Liver (tissue), 9 donors: ENCODE results near the gene LUZP4. TPM values are rescaled to one million over a fixed set of nuclear protein-coding genes. Genes with fewer than 3 reads are reported as not detected.
"Not testable (repeated sequence)": the region's sequence is repeated elsewhere in the genome, so short reads cannot be mapped to it uniquely, and the experiment has no call there.

Experiments used
- DNase-seq: peaks from one replicate; pipeline ENCODE4 v3.0.0-alpha.2; 2017; ENCODE audit warnings: low spot score
- H3K27ac ChIP-seq, 2 donors: one replicate each; pipeline ENCODE4 v1.7.0; 2013; ENCODE audit warnings: inconsistent platforms in 2 of 2, low read length in 2 of 2, control low read depth in 1 of 2, low read depth in 1 of 2, mild to moderate bottlenecking in 1 of 2
- H3K27me3 ChIP-seq, 4 donors: one replicate each; pipeline versions ENCODE4 v1.6.1 to v1.7.0; 2013; ENCODE audit warnings: low read length in 3 of 4, inconsistent platforms in 1 of 4, mild to moderate bottlenecking in 1 of 4, moderate library complexity in 1 of 4; ENCODE audit not compliant: control insufficient read depth in 4 of 4, insufficient read depth in 4 of 4
- H3K36me3 ChIP-seq, 4 donors: one replicate each; pipeline versions ENCODE4 v1.6.1 to v1.7.0; 2013; ENCODE audit warnings: low read length in 3 of 4, mild to moderate bottlenecking in 3 of 4, low read depth in 1 of 4, moderate library complexity in 1 of 4; ENCODE audit not compliant: control insufficient read depth in 4 of 4, insufficient read depth in 3 of 4
- H3K4me1 ChIP-seq, 4 donors: one replicate each; pipeline versions ENCODE4 v1.6.1 to v1.7.0; 2013; ENCODE audit warnings: low read length in 3 of 4, mild to moderate bottlenecking in 3 of 4, moderate library complexity in 1 of 4; ENCODE audit not compliant: control insufficient read depth in 4 of 4, insufficient read depth in 4 of 4
- H3K4me3 ChIP-seq, 3 donors: one replicate each; pipeline versions ENCODE4 v1.6.1 to v1.7.0; 2013; ENCODE audit warnings: low read length in 3 of 3, control low read depth in 1 of 3, low read depth in 1 of 3, mild to moderate bottlenecking in 1 of 3
- H3K9ac ChIP-seq, 2 donors: one replicate each; pipeline ENCODE4 v1.7.0; 2013; ENCODE audit warnings: low read length in 2 of 2, mild to moderate bottlenecking in 2 of 2, moderate library complexity in 2 of 2, control low read depth in 1 of 2, low read depth in 1 of 2
- H3K9me3 ChIP-seq, 4 donors: one replicate each; pipeline versions ENCODE4 v1.6.1 to v1.7.0; 2013; ENCODE audit warnings: low read length in 3 of 4; ENCODE audit not compliant: control insufficient read depth in 4 of 4
- ATF3 ChIP-seq: IDR thresholded peaks from 2 replicates; pipeline ENCODE4 v1.6.1; 2016; ENCODE audit warnings: antibody characterized with exemption
- FOXA2 ChIP-seq: IDR thresholded peaks from 2 replicates; pipeline ENCODE4 v1.6.1; 2016; ENCODE audit warnings: antibody characterized with exemption
- HNF4A ChIP-seq, 2 donors: conservative IDR thresholded peaks; 2 replicates each; pipeline ENCODE4 v1.6.1; 2016; ENCODE audit warnings: antibody characterized with exemption in 2 of 2, mild to moderate bottlenecking in 2 of 2
- JUND ChIP-seq, 2 donors: IDR thresholded peaks; 2 replicates each; pipeline ENCODE4 v1.6.1; 2016; ENCODE audit warnings: antibody characterized with exemption in 2 of 2
- MAX ChIP-seq: IDR thresholded peaks from 2 replicates; pipeline ENCODE4 v1.6.1; 2016; ENCODE audit warnings: antibody characterized with exemption
- NR2F2 ChIP-seq: IDR thresholded peaks from 2 replicates; pipeline ENCODE4 v1.6.1; 2016; ENCODE audit warnings: antibody characterized with exemption
- RXRA ChIP-seq, 2 donors: IDR thresholded peaks; 2 replicates each; pipeline ENCODE4 v1.6.1; 2017 to 2018; ENCODE audit warnings: antibody characterized with exemption in 2 of 2, mild to moderate bottlenecking in 1 of 2
- SP1 ChIP-seq: IDR thresholded peaks from 2 replicates; pipeline ENCODE4 v1.6.1; 2018; ENCODE audit warnings: antibody characterized with exemption, mild to moderate bottlenecking
- WGBS: extraction: QIAGEN DNeasy Blood & Tissue Kit; methylation state at CpG from one replicate; pipeline ENCODE4 v1.1.7; 2013; 5-methylcytosine and 5-hydroxymethylcytosine counted together
- polyA plus RNA-seq, 2 donors: library from polyadenylated mRNA; stranded (reverse) in 1 of 2; unstranded in 1 of 2; fragments of 200-250 nt in 1 of 2; fragments of >200 nt in 1 of 2; fragmentation: Nextera tagmentation in 1 of 2; extraction: Ambion mirVana in 1 of 2; gene quantifications; one replicate each; pipeline versions ENCODE4 v1.2.1 to v1.2.3, GENCODE V29; 2013 to 2015
- total RNA-seq, 2 donors: library from RNA; depleted of rRNA; stranded (reverse); fragments of >200 nt; gene quantifications; one replicate each; pipeline ENCODE4 v1.2.3, GENCODE V29; 2014
- TF ChIP-seq, protein P1 (sequence below): IDR thresholded peaks from 2 replicates; pipeline ENCODE4 v1.6.1; 2016; ENCODE audit warnings: antibody characterized with exemption, mild to moderate bottlenecking
- donor health status: healthy.
- donor health status: healthy.
- donor health status: healthy.
- donor health status: healthy.
- donor health status: healthy.

Gene LUZP4
- total and polyA plus RNA-seq, 4 donors, result not detected

DNA sequence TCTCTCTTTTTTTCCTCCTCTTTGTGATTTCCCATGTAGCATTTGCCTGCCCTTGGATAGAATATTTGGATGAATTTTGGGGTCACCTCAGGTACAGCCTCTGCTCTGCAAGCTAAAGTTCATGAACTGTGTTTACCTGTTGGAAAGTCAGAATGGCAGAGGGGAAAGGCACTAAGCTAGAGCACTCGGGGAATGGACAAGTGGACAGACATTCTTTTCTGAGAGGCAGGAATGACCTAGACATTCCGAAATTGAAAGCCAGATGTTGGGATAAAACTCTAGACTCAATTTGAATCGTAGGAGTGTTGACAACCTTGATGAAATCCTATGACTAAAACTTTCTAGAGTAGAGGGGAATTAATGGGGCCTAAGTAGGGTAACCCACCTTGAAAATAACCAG lies 56.1 kb downstream of the LUZP4 start:
- no peak overlapping the region for H3K9ac ChIP-seq

DNA sequence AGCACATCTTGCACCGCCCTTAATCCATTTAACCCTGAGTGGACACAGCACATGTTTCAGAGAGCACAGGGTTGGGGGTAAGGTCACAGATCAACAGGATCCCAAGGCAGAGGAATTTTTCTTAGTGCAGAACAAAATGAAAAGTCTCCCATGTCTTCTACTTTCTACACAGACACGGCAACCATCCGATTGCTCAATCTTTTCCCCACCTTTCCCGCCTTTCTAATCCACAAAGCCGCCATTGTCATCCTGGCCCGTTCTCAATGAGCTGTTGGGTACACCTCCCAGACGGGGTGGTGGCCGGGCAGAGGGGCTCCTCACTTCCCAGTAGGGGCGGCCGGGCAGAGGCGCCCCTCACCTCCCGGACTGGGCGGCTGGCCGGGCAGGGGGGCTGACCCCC lies 57.2 kb downstream of the LUZP4 start:
- peaks cover 2 to 19% (median 13%) of the 10 kb centered on the region in 4 donors for H3K4me1 ChIP-seq
- not testable (repeated sequence) for DNase-seq, H3K27ac ChIP-seq, H3K36me3 ChIP-seq, H3K9ac ChIP-seq, H3K9me3 ChIP-seq, H3K27me3 ChIP-seq, H3K4me3 ChIP-seq
- WGBS, result 89% methylated on average over 5 of the region's 14 CpGs

More for the DNA sequence above, 56.1 kb downstream of the LUZP4 start:
- no peak for TF ChIP-seq FOXA2
- peak; percentile 68 to 71 for TF ChIP-seq RXRA (IDR thresholded peaks at IDR 0.05)
- H3K4me3 ChIP-seq, result no peak overlapping the region
- peaks cover 3 to 19% (median 10%) of the 10 kb centered on the region in 4 donors for H3K4me1 ChIP-seq
- 15% methylated on average over 3 of the region's 3 CpGs for WGBS
- DNase-seq, result no peak
- H3K27ac ChIP-seq, result peak overlapping the region; percentile 79 to 98
- peaks cover 0 to 6% (median 0%) of the 10 kb centered on the region in 4 donors for H3K27me3 ChIP-seq
- no peaks in the 10 kb centered on the region for H3K36me3 ChIP-seq
- no peaks in the 10 kb centered on the region for H3K9me3 ChIP-seq

DNA sequence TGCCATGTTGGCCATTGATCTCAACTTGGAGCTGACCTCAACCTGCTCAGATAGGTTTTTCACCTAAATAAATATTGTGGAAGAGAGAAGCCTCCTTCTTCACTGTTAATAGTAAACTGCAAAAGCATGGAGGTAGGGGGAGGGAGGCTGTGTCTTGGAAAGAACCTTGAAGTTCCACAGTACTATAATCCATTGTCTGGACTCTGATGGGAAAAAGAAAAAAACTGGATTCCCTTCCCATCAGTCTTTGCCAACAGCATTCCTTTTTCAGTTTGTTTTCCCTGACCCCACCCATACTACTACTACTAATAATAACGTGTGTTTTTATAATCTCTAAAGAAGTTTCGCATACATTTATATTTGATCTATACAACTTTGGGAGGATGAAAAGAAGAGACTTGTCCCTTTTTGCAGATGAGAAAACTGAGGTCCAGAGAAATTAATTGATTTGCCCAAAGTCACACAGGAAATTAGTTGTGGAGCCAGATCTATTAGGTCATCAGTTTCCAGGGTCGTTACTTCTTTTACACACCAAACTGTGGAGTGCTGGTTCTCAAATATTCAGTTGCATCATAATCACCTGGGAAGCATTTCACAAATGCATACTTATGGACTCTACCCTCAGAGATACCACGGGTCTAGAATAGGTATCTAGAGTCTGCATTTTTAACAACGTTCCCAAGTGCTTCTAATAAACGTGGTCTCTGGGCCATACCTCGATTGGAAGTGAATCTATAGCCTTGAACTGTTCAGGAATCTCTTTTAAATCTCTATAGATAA lies 59.1 kb downstream of the LUZP4 start:
- H3K36me3 ChIP-seq, result no peaks in the 10 kb centered on the region
- TF ChIP-seq JUND (IDR thresholded peaks at IDR 0.05) (peak in 1 of 2 donors; percentile 48), RXRA (IDR thresholded peaks at IDR 0.05) (peak; percentile 13 to 50), SP1 (peak; percentile 32), MAX (no peak), NR2F2 (no peak), HNF4A (conservative IDR thresholded peaks at IDR 0.05) (peak; percentile 70 to 71), ATF3 (peak; percentile 70)
- TF ChIP-seq, protein P1, sequence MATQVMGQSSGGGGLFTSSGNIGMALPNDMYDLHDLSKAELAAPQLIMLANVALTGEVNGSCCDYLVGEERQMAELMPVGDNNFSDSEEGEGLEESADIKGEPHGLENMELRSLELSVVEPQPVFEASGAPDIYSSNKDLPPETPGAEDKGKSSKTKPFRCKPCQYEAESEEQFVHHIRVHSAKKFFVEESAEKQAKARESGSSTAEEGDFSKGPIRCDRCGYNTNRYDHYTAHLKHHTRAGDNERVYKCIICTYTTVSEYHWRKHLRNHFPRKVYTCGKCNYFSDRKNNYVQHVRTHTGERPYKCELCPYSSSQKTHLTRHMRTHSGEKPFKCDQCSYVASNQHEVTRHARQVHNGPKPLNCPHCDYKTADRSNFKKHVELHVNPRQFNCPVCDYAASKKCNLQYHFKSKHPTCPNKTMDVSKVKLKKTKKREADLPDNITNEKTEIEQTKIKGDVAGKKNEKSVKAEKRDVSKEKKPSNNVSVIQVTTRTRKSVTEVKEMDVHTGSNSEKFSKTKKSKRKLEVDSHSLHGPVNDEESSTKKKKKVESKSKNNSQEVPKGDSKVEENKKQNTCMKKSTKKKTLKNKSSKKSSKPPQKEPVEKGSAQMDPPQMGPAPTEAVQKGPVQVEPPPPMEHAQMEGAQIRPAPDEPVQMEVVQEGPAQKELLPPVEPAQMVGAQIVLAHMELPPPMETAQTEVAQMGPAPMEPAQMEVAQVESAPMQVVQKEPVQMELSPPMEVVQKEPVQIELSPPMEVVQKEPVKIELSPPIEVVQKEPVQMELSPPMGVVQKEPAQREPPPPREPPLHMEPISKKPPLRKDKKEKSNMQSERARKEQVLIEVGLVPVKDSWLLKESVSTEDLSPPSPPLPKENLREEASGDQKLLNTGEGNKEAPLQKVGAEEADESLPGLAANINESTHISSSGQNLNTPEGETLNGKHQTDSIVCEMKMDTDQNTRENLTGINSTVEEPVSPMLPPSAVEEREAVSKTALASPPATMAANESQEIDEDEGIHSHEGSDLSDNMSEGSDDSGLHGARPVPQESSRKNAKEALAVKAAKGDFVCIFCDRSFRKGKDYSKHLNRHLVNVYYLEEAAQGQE, result peak; percentile 15
- H3K9me3 ChIP-seq, result no peaks in the 10 kb centered on the region
- WGBS, result 55% methylated on average over 7 of the region's 7 CpGs
- peaks cover 2 to 19% (median 13%) of the 10 kb centered on the region in 4 donors for H3K4me1 ChIP-seq
- H3K9ac ChIP-seq, result no peak overlapping the region
- H3K27me3 ChIP-seq, result peaks cover 0 to 3% (median 0%) of the 10 kb centered on the region in 4 donors
- H3K27ac ChIP-seq, result peak overlapping the region in 1 of 2 donors; percentile 12
- H3K4me3 ChIP-seq, result no peak overlapping the region
- no peak for DNase-seq
